Peyer's patch (tissue), 4 donors: ENCODE measurements around the gene ENC1. TPM values are rescaled to one million over a fixed set of nuclear protein-coding genes. Genes with fewer than 3 reads are reported as not detected.
"Not testable (repeated sequence)": the region's sequence is repeated elsewhere in the genome, so short reads cannot be mapped to it uniquely, and the experiment has no call there.

Source experiments
- DNase-seq, 3 donors: peaks; one replicate each; pipeline ENCODE4 v3.0.0-alpha.2; 2017 to 2019
- H3K27ac ChIP-seq, 4 donors: fragments of 200-600 bp; sonication (generic); one replicate each; pipeline ENCODE4 v1.5.1; 2016 to 2019
- H3K27me3 ChIP-seq, 2 donors: fragments of 200-600 bp; sonication (generic); one replicate each; pipeline ENCODE4 v1.5.1; 2019
- H3K36me3 ChIP-seq, 3 donors: fragments of 200-600 bp; sonication (generic); one replicate each; pipeline ENCODE4 v1.5.1; 2016 to 2019
- H3K4me1 ChIP-seq, 4 donors: fragments of 200-600 bp; sonication (generic); one replicate each; pipeline ENCODE4 v1.5.1; 2016 to 2019
- H3K4me3 ChIP-seq, 4 donors: fragments of 200-600 bp; sonication (generic); 1 replicate in 3 of 4; 2 replicates in 1 of 4; pipeline ENCODE4 v1.5.1; 2016 to 2019; ENCODE audit warnings: mild to moderate bottlenecking in 1 of 4
- H3K9me3 ChIP-seq, 4 donors: fragments of 200-600 bp; sonication (generic); one replicate each; pipeline ENCODE4 v1.5.1; 2016 to 2019; ENCODE audit warnings: mild to moderate bottlenecking in 1 of 4
- POLR2A ChIP-seq, 2 donors: fragments of 450-650 bp; IDR thresholded peaks; one replicate each; pipeline ENCODE4 v1.5.1; 2017; ENCODE audit warnings: antibody characterized with exemption in 2 of 2, mild to moderate bottlenecking in 2 of 2, moderate library complexity in 2 of 2
- total RNA-seq, 4 donors: library from RNA; depleted of rRNA; stranded (reverse); fragments of >200 nt; gene quantifications; one replicate each; pipeline ENCODE4 v1.1.0, GENCODE V29; 2016
- TF ChIP-seq, protein P1 (sequence below), 6 experiments: fragments of 450-650 bp in 4 of 6; fragments of 200-600 bp in 2 of 6; sonication (generic) in 1 of 6; IDR thresholded peaks; one replicate each; pipeline ENCODE4 v1.5.1; 2017 to 2019; ENCODE audit warnings: antibody characterized with exemption in 6 of 6, mild to moderate bottlenecking in 3 of 6, moderate library complexity in 1 of 6

ENC1 gene
- total RNA-seq, 4 donors from 2014 or later = 28.7 to 123 (median 40.0) TPM

DNA sequence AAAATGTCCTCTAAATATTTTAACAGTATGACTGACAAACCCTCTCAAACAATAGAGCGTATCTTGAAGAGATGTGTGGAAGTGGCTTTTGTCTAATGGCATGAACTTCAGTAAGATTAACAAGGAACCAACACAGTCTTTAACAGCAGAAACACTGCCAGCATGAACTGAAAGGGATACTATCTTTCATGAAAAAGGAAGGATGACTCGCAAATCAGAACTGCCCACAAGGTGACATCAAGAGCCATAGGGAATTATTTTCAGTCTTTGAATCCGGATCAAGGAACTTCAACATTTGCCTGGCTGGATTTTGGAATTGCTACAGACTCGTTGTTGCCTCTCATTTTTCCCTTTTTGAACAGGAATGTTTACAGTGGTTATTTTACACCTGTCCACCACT is 39.4 kb upstream of the ENC1 start:
- Histone ChIP-seq H3K9me3 (no peaks in the 10 kb centered on the region), H3K36me3 (no peaks in the 10 kb centered on the region), H3K4me1 (no peaks in the 10 kb centered on the region), H3K27me3 (no peaks in the 10 kb centered on the region), H3K27ac (no peak overlapping the region), H3K4me3 (no peak overlapping the region)
- DNase-seq = no peak
- TF ChIP-seq, protein P1, sequence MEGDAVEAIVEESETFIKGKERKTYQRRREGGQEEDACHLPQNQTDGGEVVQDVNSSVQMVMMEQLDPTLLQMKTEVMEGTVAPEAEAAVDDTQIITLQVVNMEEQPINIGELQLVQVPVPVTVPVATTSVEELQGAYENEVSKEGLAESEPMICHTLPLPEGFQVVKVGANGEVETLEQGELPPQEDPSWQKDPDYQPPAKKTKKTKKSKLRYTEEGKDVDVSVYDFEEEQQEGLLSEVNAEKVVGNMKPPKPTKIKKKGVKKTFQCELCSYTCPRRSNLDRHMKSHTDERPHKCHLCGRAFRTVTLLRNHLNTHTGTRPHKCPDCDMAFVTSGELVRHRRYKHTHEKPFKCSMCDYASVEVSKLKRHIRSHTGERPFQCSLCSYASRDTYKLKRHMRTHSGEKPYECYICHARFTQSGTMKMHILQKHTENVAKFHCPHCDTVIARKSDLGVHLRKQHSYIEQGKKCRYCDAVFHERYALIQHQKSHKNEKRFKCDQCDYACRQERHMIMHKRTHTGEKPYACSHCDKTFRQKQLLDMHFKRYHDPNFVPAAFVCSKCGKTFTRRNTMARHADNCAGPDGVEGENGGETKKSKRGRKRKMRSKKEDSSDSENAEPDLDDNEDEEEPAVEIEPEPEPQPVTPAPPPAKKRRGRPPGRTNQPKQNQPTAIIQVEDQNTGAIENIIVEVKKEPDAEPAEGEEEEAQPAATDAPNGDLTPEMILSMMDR (IDR thresholded peaks at IDR 0.05) = no peak
- no peak for TF ChIP-seq POLR2A (IDR thresholded peaks at IDR 0.05)

DNA sequence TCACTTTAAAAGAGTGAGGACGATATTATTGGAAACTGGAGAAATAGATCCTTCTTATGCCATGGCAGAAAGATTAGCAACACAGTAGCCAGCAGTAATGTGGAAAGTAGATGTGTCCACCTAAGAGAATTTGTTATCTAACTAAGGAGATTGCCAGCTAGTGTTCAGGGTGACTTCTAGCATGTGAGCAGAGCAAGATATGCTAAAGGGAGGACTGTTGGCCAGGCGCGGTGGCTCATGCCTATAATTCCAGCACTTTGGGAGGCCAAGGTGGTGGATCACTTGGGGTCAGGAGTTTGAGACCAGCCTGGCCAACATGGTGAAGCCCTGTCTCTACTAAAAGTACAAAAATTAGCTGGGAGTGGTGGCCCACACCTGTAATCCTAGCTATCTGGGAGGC is 38.8 kb upstream of the ENC1 start:
- H3K27me3 ChIP-seq, H3K4me3 ChIP-seq, DNase-seq, H3K4me1 ChIP-seq, H3K36me3 ChIP-seq, H3K27ac ChIP-seq, H3K9me3 ChIP-seq: not testable (repeated sequence)

DNA sequence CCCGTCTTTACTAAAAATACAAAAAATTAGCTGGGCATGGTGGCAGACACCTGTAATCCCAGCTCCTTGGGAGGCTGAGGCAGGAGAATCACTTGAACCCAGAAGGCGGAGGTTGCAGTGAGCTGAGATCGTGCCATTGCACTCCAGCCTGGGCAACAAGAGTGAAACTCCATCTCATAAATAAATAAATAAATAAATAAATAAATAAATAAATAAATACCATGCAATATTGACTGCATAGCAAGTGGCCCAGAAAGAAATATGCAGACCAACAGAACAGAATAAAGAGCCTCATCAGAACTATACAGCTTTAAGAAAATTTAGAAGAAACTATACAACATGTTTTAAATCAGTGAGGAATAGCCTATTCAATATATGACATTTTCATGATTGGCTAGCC is 37.6 kb upstream of the ENC1 start:
- not testable (repeated sequence) for DNase-seq, H3K4me3 ChIP-seq, H3K4me1 ChIP-seq, H3K36me3 ChIP-seq, H3K9me3 ChIP-seq, H3K27ac ChIP-seq, H3K27me3 ChIP-seq

DNA sequence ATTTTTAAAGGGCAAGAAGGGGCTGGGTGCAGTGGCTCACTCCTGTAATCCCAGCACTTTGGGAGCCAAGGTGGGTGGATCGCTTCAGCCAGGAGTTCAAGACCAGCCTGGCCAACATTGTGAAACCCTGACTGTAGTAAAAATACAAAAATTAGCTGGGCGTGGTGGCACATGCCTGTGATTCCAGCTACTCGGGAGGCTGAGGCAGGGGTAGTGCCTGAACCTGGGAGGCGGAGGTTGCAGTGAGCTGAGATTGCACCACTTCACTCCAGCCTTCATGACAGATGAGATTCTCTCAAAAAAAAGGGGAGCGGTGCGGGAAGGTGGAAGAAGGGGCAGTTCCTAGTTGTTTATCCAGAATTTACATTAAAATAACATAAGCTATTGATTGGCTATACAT is 35.9 kb upstream of the ENC1 start:
- H3K4me3 ChIP-seq, H3K4me1 ChIP-seq, H3K27me3 ChIP-seq, H3K9me3 ChIP-seq, H3K27ac ChIP-seq, DNase-seq, H3K36me3 ChIP-seq: not testable (repeated sequence)

DNA sequence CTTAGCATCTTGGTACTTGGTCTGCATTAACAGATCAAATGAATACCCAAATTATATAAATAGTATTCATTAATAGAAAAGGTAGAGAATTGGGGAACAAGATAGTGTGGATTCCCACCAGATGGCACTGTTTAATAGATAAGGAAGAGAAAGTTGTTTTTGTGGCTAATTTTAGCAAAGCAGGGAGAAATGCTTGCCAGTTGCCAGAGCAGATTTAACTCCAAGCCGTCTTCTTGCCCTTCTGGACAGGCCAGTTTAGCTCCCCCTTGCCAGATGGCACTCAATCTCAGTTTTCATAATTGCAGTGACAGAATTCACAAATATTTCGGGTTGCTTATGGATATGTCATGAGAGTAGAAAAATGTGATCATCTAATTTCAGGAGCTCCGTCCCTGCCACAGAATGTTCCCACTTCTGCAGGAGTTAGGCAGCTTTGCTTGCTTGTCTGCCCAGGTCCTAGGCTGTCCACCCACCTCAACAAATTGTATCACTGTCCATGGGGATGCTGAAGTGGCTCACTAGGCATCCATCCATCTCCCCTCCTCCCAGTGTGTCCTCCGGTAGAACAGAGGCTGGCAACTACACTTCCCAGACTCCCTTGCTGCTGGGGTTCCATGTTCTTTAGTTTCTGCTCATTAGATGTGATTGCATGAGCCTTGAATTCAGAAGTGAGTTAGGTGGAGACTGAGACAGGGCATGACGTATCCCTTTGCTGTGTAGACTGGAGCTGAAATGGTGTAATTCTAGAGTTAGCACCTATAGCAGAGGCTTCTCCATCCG is 32.7 kb upstream of the ENC1 start:
- Histone ChIP-seq H3K27me3 (no peaks in the 10 kb centered on the region), H3K4me3 (peak overlapping the region in 2 of 4 donors; percentile 4 to 5), H3K4me1 (peaks cover 0 to 3% (median 0%) of the 10 kb centered on the region in 4 donors), H3K36me3 (no peaks in the 10 kb centered on the region), H3K9me3 (no peaks in the 10 kb centered on the region), H3K27ac (no peak overlapping the region)
- TF ChIP-seq, protein P1 (IDR thresholded peaks at IDR 0.05) = peak in 4 of 6 experiments; percentile 29 to 47 (median 43)
- TF ChIP-seq POLR2A (IDR thresholded peaks at IDR 0.05) = no peak
- no peak for DNase-seq

DNA sequence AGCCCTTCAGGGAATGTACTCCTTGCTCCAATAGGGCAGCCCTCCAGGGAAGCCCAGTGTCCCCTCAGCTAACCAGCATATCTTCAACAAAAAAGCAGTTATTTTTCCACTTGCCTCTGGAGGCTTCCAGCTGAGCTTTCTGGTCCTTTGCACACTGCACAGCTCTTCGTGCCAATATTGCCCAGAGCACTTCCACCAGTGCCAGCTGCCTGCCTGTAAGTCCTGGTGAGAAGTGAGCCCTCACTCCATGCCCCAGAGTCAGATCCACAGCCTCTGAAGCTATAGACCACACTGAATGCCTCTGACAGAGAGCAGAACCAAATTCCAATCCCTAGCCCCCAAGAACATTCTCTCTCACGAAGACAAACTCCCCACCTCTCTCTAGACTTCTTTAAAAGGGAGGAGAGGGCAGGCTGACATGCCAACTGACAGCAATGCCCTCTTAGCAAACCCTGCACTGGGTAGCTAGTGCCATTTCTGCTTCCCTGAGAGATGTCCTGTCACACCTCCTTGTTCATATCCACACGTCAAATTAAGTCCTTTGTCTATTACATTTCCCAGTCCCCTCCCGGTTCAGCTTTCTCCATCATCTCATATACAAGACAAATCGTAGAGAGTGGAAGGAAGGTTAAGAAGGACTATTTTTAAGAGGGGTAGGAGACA is 31.8 kb upstream of the ENC1 start:
- TF ChIP-seq, protein P1 (IDR thresholded peaks at IDR 0.05) = no peak
- TF ChIP-seq POLR2A (IDR thresholded peaks at IDR 0.05) = no peak
- H3K9me3 ChIP-seq = no peaks in the 10 kb centered on the region
- no peak overlapping the region for H3K4me3 ChIP-seq
- peaks cover 0 to 3% (median 0%) of the 10 kb centered on the region in 4 donors for H3K4me1 ChIP-seq
- no peak overlapping the region for H3K27ac ChIP-seq
- H3K36me3 ChIP-seq = no peaks in the 10 kb centered on the region
- H3K27me3 ChIP-seq = no peaks in the 10 kb centered on the region
- DNase-seq = no peak

DNA sequence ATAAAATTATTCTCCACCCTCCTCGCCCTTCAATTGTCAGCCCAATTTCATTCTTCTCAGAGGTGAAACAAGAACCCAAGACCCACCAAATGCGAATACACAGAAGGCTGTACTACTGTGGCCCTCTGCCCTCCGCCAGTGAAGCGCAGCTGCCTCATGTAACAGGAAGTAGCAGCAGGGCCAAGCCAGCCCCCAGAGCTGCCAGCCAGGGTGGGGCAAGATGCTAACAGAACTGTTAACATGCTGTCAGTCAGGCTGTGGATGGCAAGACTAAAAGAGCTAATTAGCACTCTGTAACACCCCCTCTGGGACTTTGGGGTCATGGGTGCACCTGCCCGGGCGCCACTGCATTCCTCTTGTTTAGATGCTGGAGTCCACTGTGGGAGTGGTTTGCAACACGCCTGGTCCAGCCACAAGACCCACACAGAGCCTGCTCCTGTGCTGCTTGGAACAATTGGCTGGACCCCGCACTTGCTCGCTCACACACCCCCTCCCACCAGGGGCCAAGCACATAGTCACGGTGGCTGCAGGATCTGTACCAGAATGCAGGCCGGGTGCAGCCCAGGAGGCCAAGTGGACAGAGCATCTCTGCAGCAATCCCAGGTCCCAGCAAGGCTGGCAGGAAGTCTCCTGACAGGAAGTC is 30.0 kb upstream of the ENC1 start:
- Histone ChIP-seq H3K9me3 (no peaks in the 10 kb centered on the region), H3K4me3 (no peak overlapping the region), H3K27me3 (no peaks in the 10 kb centered on the region), H3K4me1 (peaks cover 0 to 3% (median 0%) of the 10 kb centered on the region in 4 donors), H3K27ac (no peak overlapping the region), H3K36me3 (no peaks in the 10 kb centered on the region)
- TF ChIP-seq, protein P1 (IDR thresholded peaks at IDR 0.05) = no peak
- TF ChIP-seq POLR2A (IDR thresholded peaks at IDR 0.05) = no peak
- DNase-seq = no peak
